ENCODE measurements around the gene C19orf18. TPM values are rescaled to one million over a fixed set of nuclear protein-coding genes. Genes with fewer than 3 reads are reported as not detected.
"Not testable (repeated sequence)": the region's sequence is repeated elsewhere in the genome, so short reads cannot be mapped to it uniquely, and the experiment has no call there.

C19orf18 gene
- total RNA-seq, 1 experiment from 2014 or later: 1.1 TPM

- H3K27ac Mint-ChIP-seq: peak within 1 kb of the TSS; percentile 91
- H3K27me3 Mint-ChIP-seq (ENCODE audit: low read depth); H3K9me3 Mint-ChIP-seq: not testable (repeated sequence)
- POLR2A ChIA-PET: interaction anchor here (0.5 to 1.9 kb wide), 9 partner anchors 15 to 362 kb away, joined by 3 to 10 read pairs (median 5); partner anchors contain the start of genes ZNF154, ZNF418, ZNF606 and ZNF8
- H3K36me3 Mint-ChIP-seq: peaks cover 41% of the 10 kb centered on the region
- peak; percentile 86 for TF ChIP-seq FOXK1 (CRISPR knock-in tag; IDR thresholded peaks at IDR 0.05)
- TF ChIP-seq, protein P1, sequence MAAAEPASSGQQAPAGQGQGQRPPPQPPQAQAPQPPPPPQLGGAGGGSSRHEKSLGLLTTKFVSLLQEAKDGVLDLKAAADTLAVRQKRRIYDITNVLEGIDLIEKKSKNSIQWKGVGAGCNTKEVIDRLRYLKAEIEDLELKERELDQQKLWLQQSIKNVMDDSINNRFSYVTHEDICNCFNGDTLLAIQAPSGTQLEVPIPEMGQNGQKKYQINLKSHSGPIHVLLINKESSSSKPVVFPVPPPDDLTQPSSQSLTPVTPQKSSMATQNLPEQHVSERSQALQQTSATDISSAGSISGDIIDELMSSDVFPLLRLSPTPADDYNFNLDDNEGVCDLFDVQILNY (CRISPR knock-in tag; IDR thresholded peaks at IDR 0.05): peak; percentile 97
- peak; percentile 74 for TF ChIP-seq MAX (CRISPR knock-in tag; IDR thresholded peaks at IDR 0.05)
- TF ChIP-seq TEAD1 (CRISPR knock-in tag; IDR thresholded peaks at IDR 0.05): peak; percentile 71; the same call in 1 of the 2 replicates
- 0 out of 2 replicates have a peak, but pooled peaks have one; percentile 82 for TF ChIP-seq ERG (CRISPR knock-in tag; IDR thresholded peaks at IDR 0.05)
- TF ChIP-seq, protein P2, sequence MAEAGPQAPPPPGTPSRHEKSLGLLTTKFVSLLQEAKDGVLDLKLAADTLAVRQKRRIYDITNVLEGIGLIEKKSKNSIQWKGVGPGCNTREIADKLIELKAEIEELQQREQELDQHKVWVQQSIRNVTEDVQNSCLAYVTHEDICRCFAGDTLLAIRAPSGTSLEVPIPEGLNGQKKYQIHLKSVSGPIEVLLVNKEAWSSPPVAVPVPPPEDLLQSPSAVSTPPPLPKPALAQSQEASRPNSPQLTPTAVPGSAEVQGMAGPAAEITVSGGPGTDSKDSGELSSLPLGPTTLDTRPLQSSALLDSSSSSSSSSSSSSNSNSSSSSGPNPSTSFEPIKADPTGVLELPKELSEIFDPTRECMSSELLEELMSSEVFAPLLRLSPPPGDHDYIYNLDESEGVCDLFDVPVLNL (CRISPR knock-in tag; IDR thresholded peaks at IDR 0.05; ENCODE audit: borderline replicate concordance, low read depth): peak; percentile 63; the same call in 1 of the 2 replicates
- TF ChIP-seq ARID4B (CRISPR knock-in tag; IDR thresholded peaks at IDR 0.05; ENCODE audit: borderline replicate concordance): 0 out of 2 replicates have a peak, but pooled peaks have one; percentile 17
- TF ChIP-seq, protein P3, sequence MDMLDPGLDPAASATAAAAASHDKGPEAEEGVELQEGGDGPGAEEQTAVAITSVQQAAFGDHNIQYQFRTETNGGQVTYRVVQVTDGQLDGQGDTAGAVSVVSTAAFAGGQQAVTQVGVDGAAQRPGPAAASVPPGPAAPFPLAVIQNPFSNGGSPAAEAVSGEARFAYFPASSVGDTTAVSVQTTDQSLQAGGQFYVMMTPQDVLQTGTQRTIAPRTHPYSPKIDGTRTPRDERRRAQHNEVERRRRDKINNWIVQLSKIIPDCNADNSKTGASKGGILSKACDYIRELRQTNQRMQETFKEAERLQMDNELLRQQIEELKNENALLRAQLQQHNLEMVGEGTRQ (CRISPR knock-in tag; IDR thresholded peaks at IDR 0.05): peak; percentile 66
- peak; percentile 75 for TF ChIP-seq NFYB (CRISPR knock-in tag; conservative IDR thresholded peaks at IDR 0.05; ENCODE audit: low read depth)
- peak; percentile 65; the same call in 1 of the 2 replicates for TF ChIP-seq SP1 (CRISPR knock-in tag; conservative IDR thresholded peaks at IDR 0.05)
- TF ChIP-seq, protein P4, sequence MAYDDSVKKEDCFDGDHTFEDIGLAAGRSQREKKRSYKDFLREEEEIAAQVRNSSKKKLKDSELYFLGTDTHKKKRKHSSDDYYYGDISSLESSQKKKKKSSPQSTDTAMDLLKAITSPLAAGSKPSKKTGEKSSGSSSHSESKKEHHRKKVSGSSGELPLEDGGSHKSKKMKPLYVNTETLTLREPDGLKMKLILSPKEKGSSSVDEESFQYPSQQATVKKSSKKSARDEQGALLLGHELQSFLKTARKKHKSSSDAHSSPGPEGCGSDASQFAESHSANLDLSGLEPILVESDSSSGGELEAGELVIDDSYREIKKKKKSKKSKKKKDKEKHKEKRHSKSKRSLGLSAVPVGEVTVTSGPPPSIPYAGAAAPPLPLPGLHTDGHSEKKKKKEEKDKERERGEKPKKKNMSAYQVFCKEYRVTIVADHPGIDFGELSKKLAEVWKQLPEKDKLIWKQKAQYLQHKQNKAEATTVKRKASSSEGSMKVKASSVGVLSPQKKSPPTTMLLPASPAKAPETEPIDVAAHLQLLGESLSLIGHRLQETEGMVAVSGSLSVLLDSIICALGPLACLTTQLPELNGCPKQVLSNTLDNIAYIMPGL (CRISPR knock-in tag; IDR thresholded peaks at IDR 0.05): peak; percentile 58; the same call in 1 of the 2 replicates
- peak; percentile 55 for TF ChIP-seq USF1 (CRISPR knock-in tag; IDR thresholded peaks at IDR 0.05)
- peak; percentile 89 for TF ChIP-seq PRRX2 (CRISPR knock-in tag; IDR thresholded peaks at IDR 0.05)
- TF ChIP-seq CREM (CRISPR knock-in tag; IDR thresholded peaks at IDR 0.05): peak; percentile 86
- peak; percentile 69 for TF ChIP-seq GABPB1 (CRISPR knock-in tag; IDR thresholded peaks at IDR 0.05)
- 0 out of 2 replicates have a peak, but pooled peaks have one; percentile 52 for TF ChIP-seq ETV6 (CRISPR knock-in tag; IDR thresholded peaks at IDR 0.05)
- H3K4me1 Mint-ChIP-seq: peaks cover 15% of the 10 kb centered on the region
- peak within 1 kb of the TSS; percentile 93 for H3K4me3 Mint-ChIP-seq
- CTCF ChIA-PET: interaction anchor here (0.6 to 1.5 kb wide), 14 partner anchors 12 to 241 kb away, joined by 3 to 7 read pairs (median 3); partner anchors contain the start of genes ZNF135, ZNF418, ZNF776 and ZNF814
- peak; percentile 96 for ATAC-seq
- DNase-seq (ENCODE audit: low spot score): peak; percentile 93
Observed at GRCh38 chr19:57916168-57916995, 58.0 kb downstream of the C19orf18 start, which contains the start of gene ZNF417. ZNF417 (minus strand) TSS chr19:57916592; CDS start chr19:57916411, 181 bp downstream.

Data from WTC11 (cell line).